Naive thymus-derived CD4-positive, alpha-beta T cell (primary cell): ENCODE data around the gene MYO7A. TPM values are rescaled to one million over a fixed set of nuclear protein-coding genes. Genes with fewer than 3 reads are reported as not detected.

Source experiments
- ATAC-seq: fragments of 150-1000 bp; cut with Tn5 transposase; 2 replicates; pipeline ENCODE4 v1.10.0; 2021; ENCODE audit warnings: mild to moderate bottlenecking, moderate library complexity
- CTCF ChIA-PET: fragments of 350-600 bp; sonication (Branson Sonifier 250); formaldehyde crosslinking; loops from one replicate; lab custom pipeline; 2021; ENCODE audit warnings: antibody characterized with exemption; lab: Charles Lee
- POLR2A ChIA-PET: fragments of 350-600 bp; sonication (Branson Sonifier 250); formaldehyde crosslinking; loops from one replicate; lab custom pipeline; 2021; ENCODE audit warnings: antibody characterized with exemption, inconsistent platforms; lab: Charles Lee
- DNase-seq, 9 donors: peaks; one replicate each; pipeline versions ENCODE4 v3.0.0 to v3.0.0-alpha.2; 2020 to 2022; ENCODE audit warnings: mixed read lengths in 1 of 9
- H3K27ac ChIP-seq: one replicate; pipeline ENCODE4 v1.7.0; 2013; ENCODE audit warnings: mild to moderate bottlenecking, low read depth, low read length, moderate library complexity
- H3K27me3 ChIP-seq, 2 donors: one replicate each; pipeline ENCODE4 v1.7.0; 2013; ENCODE audit warnings: low read length in 2 of 2, mild to moderate bottlenecking in 2 of 2, moderate library complexity in 2 of 2; ENCODE audit not compliant: control insufficient read depth in 2 of 2, insufficient read depth in 2 of 2
- H3K36me3 ChIP-seq, 3 experiments: 1 replicate in 2 of 3; 2 replicates in 1 of 3; pipeline ENCODE4 v1.7.0; 2013; ENCODE audit warnings: low read length in 3 of 3, mild to moderate bottlenecking in 3 of 3, moderate library complexity in 1 of 3; ENCODE audit not compliant: insufficient read depth in 3 of 3, control insufficient read depth in 2 of 3
- H3K4me1 ChIP-seq, 2 donors: one replicate each; pipeline ENCODE4 v1.7.0; 2013; ENCODE audit warnings: low read length in 2 of 2, mild to moderate bottlenecking in 2 of 2, moderate library complexity in 1 of 2; ENCODE audit not compliant: control insufficient read depth in 2 of 2, insufficient read depth in 2 of 2
- H3K4me3 ChIP-seq: 2 replicates; pipeline ENCODE4 v1.7.0; 2013; ENCODE audit warnings: mild to moderate bottlenecking, low read length
- H3K9me3 ChIP-seq, 3 experiments: 1 replicate in 2 of 3; 2 replicates in 1 of 3; pipeline ENCODE4 v1.7.0; 2013; ENCODE audit warnings: low read length in 3 of 3; ENCODE audit not compliant: control insufficient read depth in 2 of 3
- H3K27ac Mint-ChIP-seq, 9 donors: one replicate each; pipeline ENCODE4 v1.8.0; 2020 to 2022; ENCODE audit warnings: mixed read lengths in 9 of 9, mild to moderate bottlenecking in 8 of 9, moderate library complexity in 5 of 9, inconsistent platforms in 2 of 9
- H3K27me3 Mint-ChIP-seq, 5 donors: one replicate each; pipeline ENCODE4 v1.8.0; 2021 to 2022; ENCODE audit warnings: mixed read lengths in 5 of 5, mild to moderate bottlenecking in 1 of 5
- H3K36me3 Mint-ChIP-seq, 5 donors: one replicate each; pipeline ENCODE4 v1.8.0; 2020 to 2022; ENCODE audit warnings: mixed read lengths in 5 of 5, mild to moderate bottlenecking in 3 of 5, inconsistent platforms in 1 of 5
- H3K4me1 Mint-ChIP-seq, 7 donors: one replicate each; pipeline ENCODE4 v1.8.0; 2020 to 2022; ENCODE audit warnings: mixed read lengths in 7 of 7, mild to moderate bottlenecking in 3 of 7, inconsistent platforms in 1 of 7
- H3K4me3 Mint-ChIP-seq, 10 donors: one replicate each; pipeline ENCODE4 v1.8.0; 2020 to 2022; ENCODE audit warnings: mild to moderate bottlenecking in 10 of 10, mixed read lengths in 10 of 10, moderate library complexity in 6 of 10, inconsistent platforms in 2 of 10
- H3K9me3 Mint-ChIP-seq, 11 donors: one replicate each; pipeline ENCODE4 v1.8.0; 2020 to 2022; ENCODE audit warnings: mixed read lengths in 11 of 11, mild to moderate bottlenecking in 4 of 11, inconsistent platforms in 1 of 11, moderate library complexity in 1 of 11
- intact Hi-C, 2 donors: fragments of 100-400 bp; cut with micrococcal nuclease; formaldehyde crosslinking; loops; one replicate each; pipeline ENCODE4 v1.15.1; 2023
- polyA plus RNA-seq, 2 donors: library from polyadenylated mRNA; unstranded; fragments of 300-500 nt; fragmentation: Illumina TruSeq; gene quantifications; one replicate each; pipeline ENCODE4 v1.2.3, GENCODE V29; 2021
- total RNA-seq, 6 experiments: library from RNA in 5 of 6; stranded (reverse) in 5 of 6; gene quantifications; 1 replicate in 5 of 6; 2 replicates in 1 of 6; pipeline ENCODE4 v1.2.3 and lab custom pipeline; 2021 to 2026

The MYO7A gene
- total and polyA plus RNA-seq, 7 experiments from 2014 or later, result 0.07 to 2.5 (median 0.27) TPM; not detected in 2

DNA sequence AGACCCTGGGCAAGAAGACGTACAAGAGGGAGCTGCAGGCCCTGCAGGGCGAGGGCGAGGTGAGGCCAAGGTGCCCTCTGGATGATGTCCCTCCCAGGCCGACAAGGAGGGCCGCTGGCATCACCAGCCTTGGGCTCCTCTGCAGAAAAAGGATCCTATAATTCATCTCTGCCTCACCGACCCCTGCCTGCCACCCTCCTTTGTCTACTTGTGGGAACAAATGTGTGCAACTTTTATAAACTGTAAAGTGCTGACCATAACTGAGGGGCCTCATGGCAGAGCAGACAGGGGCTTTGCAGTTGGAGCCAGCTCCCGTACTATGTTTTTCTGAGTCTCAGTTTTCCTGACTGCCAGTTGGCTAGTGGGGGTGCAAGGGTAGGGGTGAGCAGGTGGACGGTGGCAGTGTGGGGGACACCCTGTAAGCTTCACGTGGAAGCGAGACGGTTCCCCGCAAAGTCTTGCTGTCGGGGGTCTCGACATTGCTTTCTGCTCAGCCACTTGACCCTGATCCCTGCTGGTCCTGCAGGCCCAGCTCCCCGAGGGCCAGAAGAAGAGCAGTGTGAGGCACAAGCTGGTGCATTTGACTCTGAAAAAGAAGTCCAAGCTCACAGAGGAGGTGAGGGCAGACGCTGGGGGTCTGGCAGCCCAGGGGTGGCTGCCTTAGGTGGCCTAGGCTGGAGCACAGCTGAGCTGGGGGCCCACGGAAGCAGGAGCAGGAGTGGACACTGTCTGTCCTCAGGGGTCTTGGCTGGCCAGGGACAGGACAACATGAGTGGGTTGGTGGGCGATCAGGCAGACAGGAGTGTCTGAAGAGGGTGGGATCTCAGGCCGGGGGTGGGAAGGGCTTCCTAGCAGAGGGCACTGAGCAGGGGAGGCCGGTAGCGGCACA lies 54.7 kb downstream of the MYO7A start:
- ChIA-PET POLR2A (no interaction called here), CTCF (no interaction called here)
- DNase-seq (no peak), ATAC-seq (no peak)
- Mint-ChIP-seq H3K9me3 (peaks cover 0 to 7% (median 0%) of the 10 kb centered on the region in 11 donors), H3K27ac (no peak overlapping the region), H3K36me3 (no peaks in the 10 kb centered on the region), H3K4me3 (no peak overlapping the region), H3K27me3 (peaks cover 0 to 4% (median 0%) of the 10 kb centered on the region in 5 donors), H3K4me1 (no peaks in the 10 kb centered on the region)
- no peak overlapping the region for H3K27ac ChIP-seq
- H3K4me3 ChIP-seq, result no peak overlapping the region
- H3K36me3 ChIP-seq, result no peaks in the 10 kb centered on the region
- H3K27me3 ChIP-seq, result no peaks in the 10 kb centered on the region
- no peaks in the 10 kb centered on the region for H3K4me1 ChIP-seq
- no peaks in the 10 kb centered on the region for H3K9me3 ChIP-seq
- intact Hi-C loops, result no loop called here

- no peaks in the 10 kb centered on the region for H3K27me3 ChIP-seq
- H3K4me3 ChIP-seq, result no peak overlapping the region
- ATAC-seq (no peak), DNase-seq (no peak)
- intact Hi-C loops, result no loop called here
- ChIA-PET CTCF (no interaction called here), POLR2A (no interaction called here)
- Mint-ChIP-seq H3K9me3 (peaks cover 0 to 2% (median 0%) of the 10 kb centered on the region in 11 donors), H3K4me1 (no peaks in the 10 kb centered on the region), H3K27ac (no peak overlapping the region), H3K27me3 (peaks cover 0 to 4% (median 0%) of the 10 kb centered on the region in 5 donors), H3K36me3 (no peaks in the 10 kb centered on the region), H3K4me3 (no peak overlapping the region)
- H3K27ac ChIP-seq, result no peak overlapping the region
- no peaks in the 10 kb centered on the region for H3K4me1 ChIP-seq
- no peaks in the 10 kb centered on the region for H3K9me3 ChIP-seq
- no peaks in the 10 kb centered on the region for H3K36me3 ChIP-seq
These were observed 55.5 kb downstream of the MYO7A start for GRCh38 chr11:77183431-77183984.

DNA sequence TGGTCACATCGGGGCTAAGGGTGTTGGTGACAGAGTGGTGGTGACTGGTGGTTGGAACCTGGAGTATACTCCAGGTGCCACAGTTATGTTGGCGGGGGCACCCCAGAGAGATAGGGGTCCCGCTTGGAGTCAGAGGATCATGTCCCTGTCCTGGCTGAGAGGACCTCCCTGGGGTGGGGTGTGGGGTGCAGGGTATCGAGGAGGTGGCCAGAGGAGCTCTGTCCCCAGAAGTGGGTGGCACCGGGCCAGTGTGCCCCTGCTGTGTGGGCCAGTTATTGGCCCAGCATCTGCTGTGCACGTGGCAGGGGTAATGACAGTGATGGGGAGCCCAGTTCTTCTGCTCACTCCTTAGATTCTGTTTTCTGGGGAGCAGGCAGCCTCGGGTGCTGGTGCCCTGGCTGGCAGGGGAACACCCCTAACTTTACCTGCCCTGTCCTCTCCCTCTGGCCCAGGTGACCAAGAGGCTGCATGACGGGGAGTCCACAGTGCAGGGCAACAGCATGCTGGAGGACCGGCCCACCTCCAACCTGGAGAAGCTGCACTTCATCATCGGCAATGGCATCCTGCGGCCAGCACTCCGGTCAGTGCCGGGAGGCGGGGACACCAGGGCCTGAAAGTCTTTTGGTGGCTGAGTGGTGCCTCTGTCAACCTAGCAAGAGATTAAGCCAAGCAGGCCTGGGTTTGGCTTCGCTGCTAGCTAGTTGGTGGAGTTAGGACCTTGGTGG lies 56.3 kb downstream of the MYO7A start:
- Histone ChIP-seq H3K9me3 (no peaks in the 10 kb centered on the region), H3K27ac (no peak overlapping the region), H3K4me1 (no peaks in the 10 kb centered on the region), H3K27me3 (no peaks in the 10 kb centered on the region), H3K4me3 (no peak overlapping the region), H3K36me3 (no peaks in the 10 kb centered on the region)
- H3K27ac Mint-ChIP-seq, result no peak overlapping the region
- POLR2A ChIA-PET, result no interaction called here
- H3K36me3 Mint-ChIP-seq, result no peaks in the 10 kb centered on the region
- CTCF ChIA-PET, result no interaction called here
- no peak overlapping the region for H3K4me3 Mint-ChIP-seq
- ATAC-seq (no peak), DNase-seq (no peak)
- H3K27me3 Mint-ChIP-seq, result peaks cover 0 to 4% (median 0%) of the 10 kb centered on the region in 5 donors
- intact Hi-C loops, result no loop called here
- H3K9me3 Mint-ChIP-seq, result peaks cover 0 to 2% (median 0%) of the 10 kb centered on the region in 11 donors
- no peaks in the 10 kb centered on the region for H3K4me1 Mint-ChIP-seq

- H3K27ac ChIP-seq, result no peak overlapping the region
- no peak overlapping the region for H3K4me3 ChIP-seq
- ChIA-PET CTCF (interaction anchor here (1.4 kb wide), 1 partner anchor 9 kb away, joined by 3 read pairs; no protein-coding TSS in a partner anchor), POLR2A (no interaction called here)
- Mint-ChIP-seq H3K36me3 (no peaks in the 10 kb centered on the region), H3K9me3 (peaks cover 0 to 2% (median 0%) of the 10 kb centered on the region in 11 donors), H3K27me3 (peaks cover 0 to 4% (median 0%) of the 10 kb centered on the region in 5 donors), H3K27ac (no peak overlapping the region), H3K4me1 (no peaks in the 10 kb centered on the region), H3K4me3 (no peak overlapping the region)
- H3K36me3 ChIP-seq, result no peaks in the 10 kb centered on the region
- H3K27me3 ChIP-seq, result no peaks in the 10 kb centered on the region
- no peaks in the 10 kb centered on the region for H3K4me1 ChIP-seq
- intact Hi-C loops, result no loop called here
- DNase-seq (no peak), ATAC-seq (no peak)
- no peaks in the 10 kb centered on the region for H3K9me3 ChIP-seq
These were observed 58.3 kb downstream of the MYO7A start for GRCh38 chr11:77186302-77186701.

DNA sequence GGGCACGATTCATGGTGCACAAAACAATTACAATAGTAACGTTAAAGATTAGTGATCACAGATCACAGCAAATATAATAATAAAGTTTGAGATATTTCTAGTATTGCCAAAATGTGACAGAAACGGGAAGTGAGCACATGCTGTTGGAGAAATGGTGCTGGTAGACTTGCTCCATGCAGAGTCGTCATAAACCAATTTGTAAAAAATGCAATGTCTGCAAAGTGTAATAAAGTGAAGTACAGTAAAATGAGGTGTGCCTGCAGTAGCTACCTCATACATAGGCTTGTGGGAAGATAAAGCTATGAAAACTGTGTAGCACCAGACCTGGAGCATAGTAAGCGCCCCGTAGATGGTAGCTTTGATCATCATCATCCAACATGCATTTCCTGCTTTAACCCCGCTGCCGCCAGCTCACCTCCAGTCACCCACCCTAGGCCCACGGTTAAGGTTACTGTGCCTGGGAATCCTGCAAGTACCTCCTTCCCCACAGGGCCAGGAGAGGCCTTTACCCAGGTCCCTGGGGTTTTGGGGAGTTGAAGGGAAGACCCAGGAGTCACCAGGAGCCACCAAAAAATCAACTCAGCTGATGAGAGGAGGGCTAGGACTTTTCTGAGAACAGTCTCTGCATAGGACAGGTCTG lies 59.2 kb downstream of the MYO7A start:
- Mint-ChIP-seq H3K27ac (no peak overlapping the region), H3K27me3 (peaks cover 0 to 4% (median 0%) of the 10 kb centered on the region in 5 donors), H3K4me3 (no peak overlapping the region), H3K4me1 (no peaks in the 10 kb centered on the region), H3K9me3 (peaks cover 0 to 2% (median 0%) of the 10 kb centered on the region in 11 donors), H3K36me3 (no peaks in the 10 kb centered on the region)
- no peaks in the 10 kb centered on the region for H3K36me3 ChIP-seq
- no peak for ATAC-seq
- no peak for DNase-seq
- H3K27me3 ChIP-seq, result no peaks in the 10 kb centered on the region
- no peak overlapping the region for H3K27ac ChIP-seq
- intact Hi-C loops, result no loop called here
- no peaks in the 10 kb centered on the region for H3K9me3 ChIP-seq
- no peaks in the 10 kb centered on the region for H3K4me1 ChIP-seq
- no peak overlapping the region for H3K4me3 ChIP-seq
- POLR2A ChIA-PET, result no interaction called here
- CTCF ChIA-PET, result interaction anchor here (1.0 to 1.6 kb wide), 3 partner anchors 8 to 361 kb away, joined by 3 to 4 read pairs (median 3); no protein-coding TSS in a partner anchor
